ENCODE data around the gene ELP4.
A peak's percentile ranks its signal among the peaks of the same experiment; 100 is the strongest.
"Not testable (repeated sequence)": the region's sequence is repeated elsewhere in the genome, so short reads cannot be mapped to it uniquely, and the experiment has no call there.

ELP4 gene

DNA sequence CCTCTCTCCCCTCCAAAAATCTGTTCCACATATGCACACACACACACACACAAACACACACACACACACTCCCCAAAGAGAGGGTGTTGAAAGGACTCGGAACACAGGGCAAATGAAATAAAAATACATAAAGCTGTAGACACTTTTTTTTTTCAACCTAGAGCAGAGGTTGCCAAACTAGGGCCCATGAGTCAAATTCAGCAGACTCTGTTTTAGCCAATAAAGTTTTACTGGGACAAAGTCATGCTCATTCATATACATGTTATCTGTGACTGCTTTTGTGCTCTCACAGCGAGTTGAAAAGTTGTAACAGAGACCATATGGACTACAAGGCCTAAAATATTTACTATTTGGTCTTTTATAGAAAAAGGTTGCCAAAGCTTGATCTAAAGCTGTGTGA is 9.0 kb upstream of the ELP4 start:
- no peaks in the 10 kb centered on the region for H3K27me3 Mint-ChIP-seq (ENCODE audit: low read depth)
- H3K36me3 Mint-ChIP-seq (ENCODE audit: low read depth) = peaks cover 26% of the 10 kb centered on the region
- H3K9me3 Mint-ChIP-seq = peaks cover 2% of the 10 kb centered on the region
- no peak for DNase-seq (ENCODE audit: low spot score)
- H3K4me3 Mint-ChIP-seq = no peak overlapping the region
- H3K4me1 Mint-ChIP-seq (ENCODE audit: low read depth) = peaks cover 3% of the 10 kb centered on the region
- H3K27ac Mint-ChIP-seq = no peak overlapping the region

DNA sequence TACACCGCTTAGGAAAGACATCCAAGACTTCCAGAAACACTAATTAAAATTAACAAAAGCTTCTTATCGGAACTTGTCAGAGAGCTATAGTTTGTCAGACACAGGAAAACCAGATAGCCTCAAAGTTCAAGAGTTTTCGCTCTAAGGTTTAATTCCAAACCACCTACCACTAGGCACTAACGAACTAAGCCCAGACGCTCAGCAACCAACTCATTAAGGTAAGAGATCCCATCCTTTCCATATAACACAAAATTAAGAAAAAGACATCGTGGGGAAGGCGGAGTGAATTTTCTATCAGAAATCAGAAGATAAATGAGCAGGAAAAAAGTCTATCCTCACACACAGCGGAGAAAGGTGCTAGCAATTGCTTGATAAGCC is 527 bp upstream of the ELP4 start:
- H3K27ac Mint-ChIP-seq = peak overlapping the region; percentile 97
- H3K27me3 Mint-ChIP-seq (ENCODE audit: low read depth) = no peaks in the 10 kb centered on the region
- H3K4me1 Mint-ChIP-seq (ENCODE audit: low read depth) = peaks cover 27% of the 10 kb centered on the region
- H3K36me3 Mint-ChIP-seq (ENCODE audit: low read depth) = peaks cover 12% of the 10 kb centered on the region
- no peaks in the 10 kb centered on the region for H3K9me3 Mint-ChIP-seq
- peak overlapping the region; percentile 98 for H3K4me3 Mint-ChIP-seq
- DNase-seq (ENCODE audit: low spot score) = no peak

DNA sequence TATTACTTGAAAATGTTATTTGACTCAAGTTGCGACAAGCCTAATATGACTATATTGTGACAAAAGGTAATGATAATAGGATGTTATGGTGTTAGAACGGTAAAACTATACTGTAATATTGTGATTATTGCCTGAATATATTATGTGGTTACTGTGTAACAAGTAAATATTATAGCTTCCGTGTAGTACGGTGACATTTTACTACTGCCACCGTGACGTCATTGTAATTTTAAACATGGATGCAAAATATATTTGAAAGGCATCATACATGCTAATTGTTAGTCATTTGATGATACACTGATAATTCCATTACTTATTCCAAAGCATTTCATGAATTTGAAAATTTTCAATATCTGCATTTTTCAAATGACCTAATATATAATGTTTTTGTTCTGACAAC is 2.5 kb downstream of the ELP4 start:
- H3K27ac Mint-ChIP-seq = no peak overlapping the region

DNA sequence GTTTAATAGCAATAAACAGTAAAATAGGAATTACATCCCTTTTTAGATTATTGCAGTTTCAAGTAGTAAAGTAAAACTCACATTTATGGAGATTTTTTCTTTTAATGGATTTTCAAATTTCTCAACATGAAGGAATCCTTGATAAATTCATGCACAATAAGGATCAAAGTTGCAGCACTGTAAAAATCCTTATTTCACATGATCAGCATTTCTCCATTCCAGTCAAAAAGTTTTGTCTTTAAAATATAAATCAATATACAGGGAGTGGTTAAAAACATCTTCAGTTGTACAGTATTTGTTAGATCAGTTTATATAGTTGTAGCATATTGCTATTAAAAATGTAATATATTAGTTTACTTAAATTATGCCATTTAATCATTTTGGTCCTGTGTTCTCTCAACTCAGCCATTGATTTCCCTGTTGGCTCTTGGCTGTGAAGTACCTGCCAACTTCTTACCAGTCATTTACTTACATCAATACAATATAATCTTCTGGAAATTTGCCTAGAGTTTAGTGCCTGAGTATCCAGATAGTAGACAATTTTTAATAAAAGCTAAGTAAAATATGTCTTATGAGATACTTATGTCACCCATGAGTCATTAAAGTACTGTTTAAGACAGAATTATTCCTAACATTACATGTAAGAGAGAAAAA is 12.1 kb downstream of the ELP4 start:
- Mint-ChIP-seq H3K4me3 (no peak overlapping the region), H3K9me3 (no peaks in the 10 kb centered on the region), H3K27ac (no peak overlapping the region), H3K36me3 (ENCODE audit: low read depth) (no peaks in the 10 kb centered on the region), H3K4me1 (ENCODE audit: low read depth) (no peaks in the 10 kb centered on the region), H3K27me3 (ENCODE audit: low read depth) (no peaks in the 10 kb centered on the region)
- no peak for DNase-seq (ENCODE audit: low spot score)

More for the DNA sequence above, 2.5 kb downstream of the ELP4 start:
- no peak for DNase-seq (ENCODE audit: low spot score)
- no peaks in the 10 kb centered on the region for H3K9me3 Mint-ChIP-seq
- no peaks in the 10 kb centered on the region for H3K27me3 Mint-ChIP-seq (ENCODE audit: low read depth)
- H3K36me3 Mint-ChIP-seq (ENCODE audit: low read depth) = peaks cover 3% of the 10 kb centered on the region
- H3K4me3 Mint-ChIP-seq = no peak overlapping the region
- peaks cover 24% of the 10 kb centered on the region for H3K4me1 Mint-ChIP-seq (ENCODE audit: low read depth)

DNA sequence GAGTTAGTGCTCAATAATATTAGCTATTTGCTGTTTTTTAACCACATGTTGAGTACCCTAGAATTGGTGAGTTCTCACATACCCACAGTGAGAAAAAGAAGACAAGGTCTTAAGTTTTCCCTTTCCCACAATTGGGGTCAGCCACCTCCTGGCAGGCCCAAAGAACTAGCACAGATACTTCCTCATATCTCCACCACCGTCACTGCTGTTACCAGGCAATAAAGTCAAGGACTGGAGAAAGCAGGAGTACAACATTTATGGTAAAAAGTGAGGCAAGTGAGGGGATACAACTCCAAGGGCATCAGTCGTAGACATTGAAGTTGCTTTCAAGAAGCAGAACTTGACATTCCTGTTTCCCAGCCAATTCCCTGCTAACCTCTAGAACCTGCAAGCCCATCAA is 19.6 kb downstream of the ELP4 start:
- DNase-seq (ENCODE audit: low spot score) = no peak
- no peaks in the 10 kb centered on the region for H3K4me1 Mint-ChIP-seq (ENCODE audit: low read depth)
- H3K27me3 Mint-ChIP-seq (ENCODE audit: low read depth) = no peaks in the 10 kb centered on the region
- H3K9me3 Mint-ChIP-seq = no peaks in the 10 kb centered on the region
- no peak overlapping the region for H3K27ac Mint-ChIP-seq
- H3K4me3 Mint-ChIP-seq = no peak overlapping the region
- no peaks in the 10 kb centered on the region for H3K36me3 Mint-ChIP-seq (ENCODE audit: low read depth)

DNA sequence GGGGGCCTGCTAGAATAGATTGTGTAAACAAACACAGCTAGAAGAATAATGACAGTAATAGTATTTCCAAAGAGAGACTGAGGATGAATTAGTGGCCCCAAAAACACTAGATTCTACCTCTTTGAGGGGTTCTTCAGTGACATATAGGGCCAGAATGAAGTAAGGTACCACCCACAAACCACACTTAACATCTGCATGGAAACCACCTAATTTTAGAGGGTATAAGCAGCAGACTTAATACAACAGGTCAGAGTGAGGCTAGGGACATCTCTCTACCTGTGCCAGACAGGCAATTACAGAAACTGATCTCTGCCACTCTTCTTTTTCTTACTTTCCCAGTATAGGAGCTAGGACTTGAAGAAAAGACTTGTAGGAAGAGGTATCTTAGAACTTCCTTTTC is 20.1 kb downstream of the ELP4 start:
- no peak overlapping the region for H3K27ac Mint-ChIP-seq
- DNase-seq (ENCODE audit: low spot score) = no peak
- H3K27me3 Mint-ChIP-seq (ENCODE audit: low read depth) = no peaks in the 10 kb centered on the region
- no peak overlapping the region for H3K4me3 Mint-ChIP-seq
- no peaks in the 10 kb centered on the region for H3K4me1 Mint-ChIP-seq (ENCODE audit: low read depth)
- H3K36me3 Mint-ChIP-seq (ENCODE audit: low read depth) = no peaks in the 10 kb centered on the region
- H3K9me3 Mint-ChIP-seq = no peaks in the 10 kb centered on the region

DNA sequence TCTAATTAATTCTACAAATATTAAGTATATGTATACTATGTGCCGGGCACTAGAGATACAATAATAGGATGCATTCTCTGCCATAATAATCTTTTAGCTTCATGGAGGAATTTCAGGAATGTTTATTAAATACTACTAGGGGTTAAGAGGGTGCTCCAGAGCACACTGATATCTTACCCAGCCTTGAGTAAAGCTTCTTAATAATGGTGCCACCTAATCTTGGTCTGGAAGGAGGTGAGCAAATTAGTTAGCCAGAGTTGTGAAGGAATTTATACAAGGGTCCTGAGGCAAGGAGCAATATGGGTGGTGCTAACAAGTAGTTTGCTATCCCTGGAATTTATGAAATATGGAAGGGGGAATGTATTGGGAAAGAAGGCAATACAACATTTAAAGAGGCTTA is 21.7 kb downstream of the ELP4 start:
- Mint-ChIP-seq H3K4me1 (ENCODE audit: low read depth) (no peaks in the 10 kb centered on the region), H3K27ac (no peak overlapping the region), H3K4me3 (no peak overlapping the region), H3K36me3 (ENCODE audit: low read depth) (no peaks in the 10 kb centered on the region), H3K27me3 (ENCODE audit: low read depth) (no peaks in the 10 kb centered on the region), H3K9me3 (no peaks in the 10 kb centered on the region)
- no peak for DNase-seq (ENCODE audit: low spot score)

DNA sequence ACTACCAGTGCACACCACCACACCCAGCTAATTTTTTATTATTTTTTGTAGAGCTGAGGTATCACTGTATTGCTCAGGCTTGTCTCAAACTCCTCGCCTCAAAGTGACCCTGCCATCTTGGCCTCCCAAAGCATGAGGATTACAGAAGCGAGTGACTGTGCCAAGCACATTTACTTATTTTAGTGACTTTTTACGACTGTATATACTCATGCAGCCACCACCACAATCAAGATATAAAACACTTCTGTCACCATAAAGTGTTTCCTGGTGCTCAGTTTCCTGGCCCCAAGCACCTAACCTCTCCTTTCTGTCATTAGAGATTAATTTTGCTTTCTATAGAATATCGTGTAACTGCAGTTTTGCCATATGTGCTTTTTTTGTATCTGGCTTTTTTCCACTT is 25.9 kb downstream of the ELP4 start:
- Mint-ChIP-seq H3K27ac (no peak overlapping the region), H3K9me3 (no peaks in the 10 kb centered on the region), H3K27me3 (ENCODE audit: low read depth) (no peaks in the 10 kb centered on the region), H3K4me1 (ENCODE audit: low read depth) (no peaks in the 10 kb centered on the region), H3K36me3 (ENCODE audit: low read depth) (no peaks in the 10 kb centered on the region), H3K4me3 (no peak overlapping the region)
- no peak for DNase-seq (ENCODE audit: low spot score)

DNA sequence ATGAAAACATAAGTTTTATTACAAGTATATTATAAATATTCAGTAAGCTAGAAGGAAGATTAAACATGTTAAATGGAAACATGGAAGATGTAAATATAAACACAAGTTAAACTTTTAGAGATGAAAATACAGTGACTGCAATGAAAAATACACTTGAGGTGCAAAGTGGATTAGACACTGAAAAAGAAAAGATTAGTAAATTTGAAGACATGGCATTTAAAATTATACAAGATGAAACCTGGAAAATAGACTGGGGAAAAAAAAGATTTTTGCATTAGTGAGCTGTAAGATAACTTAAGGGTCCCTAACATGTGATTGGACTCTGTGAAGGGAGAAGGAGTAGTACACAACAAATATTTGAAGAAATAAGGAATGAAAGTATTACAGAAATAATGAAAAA is 33.3 kb downstream of the ELP4 start:
- Mint-ChIP-seq H3K4me3 (no peak overlapping the region), H3K36me3 (ENCODE audit: low read depth) (peaks cover 23% of the 10 kb centered on the region), H3K4me1 (ENCODE audit: low read depth) (no peaks in the 10 kb centered on the region), H3K27me3 (ENCODE audit: low read depth) (no peaks in the 10 kb centered on the region), H3K9me3 (peaks cover 17% of the 10 kb centered on the region), H3K27ac (no peak overlapping the region)
- no peak for DNase-seq (ENCODE audit: low spot score)

DNA sequence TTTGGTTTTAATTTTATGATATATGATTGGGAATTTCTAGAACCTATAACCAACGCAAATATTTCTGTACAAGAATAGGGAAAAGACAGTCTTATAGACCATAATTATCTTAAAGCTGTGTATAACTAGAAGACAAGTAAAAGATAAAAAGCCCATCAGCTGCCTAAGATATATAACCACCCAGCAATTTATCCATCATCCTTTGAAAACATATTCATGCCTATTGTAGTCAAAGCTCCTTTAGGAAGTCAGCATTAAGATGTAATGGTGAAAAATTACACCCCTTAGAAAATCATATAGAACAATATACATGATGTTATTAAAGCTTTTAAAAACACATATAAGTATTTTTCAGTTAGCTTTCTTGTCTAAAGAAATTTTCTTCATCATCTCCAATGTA is 46.4 kb downstream of the ELP4 start:
- DNase-seq (ENCODE audit: low spot score) = no peak
- Mint-ChIP-seq H3K4me1 (ENCODE audit: low read depth) (no peaks in the 10 kb centered on the region), H3K27me3 (ENCODE audit: low read depth) (no peaks in the 10 kb centered on the region), H3K27ac (no peak overlapping the region), H3K36me3 (ENCODE audit: low read depth) (no peaks in the 10 kb centered on the region), H3K4me3 (no peak overlapping the region), H3K9me3 (no peaks in the 10 kb centered on the region)

DNA sequence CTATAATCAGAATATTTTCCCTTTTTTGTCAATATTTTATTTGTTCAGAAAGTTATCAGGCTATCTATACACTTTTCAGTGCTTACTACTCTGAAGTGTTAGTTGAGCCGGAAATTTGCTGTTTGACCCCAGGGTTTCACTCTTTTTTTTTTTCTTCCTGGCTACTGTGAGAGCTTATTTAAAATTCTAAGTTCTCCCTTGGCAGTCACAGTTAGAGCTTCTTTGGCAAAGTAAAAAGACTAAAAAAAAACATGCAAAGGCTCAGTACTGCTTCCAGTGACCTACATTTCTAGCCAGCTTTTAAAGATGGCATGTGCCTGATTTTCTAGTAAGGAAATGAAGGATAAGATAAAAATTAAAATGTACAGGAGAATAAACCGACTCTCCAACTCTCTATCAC is 48.4 kb downstream of the ELP4 start:
- Mint-ChIP-seq H3K27ac (no peak overlapping the region), H3K36me3 (ENCODE audit: low read depth) (no peaks in the 10 kb centered on the region), H3K4me1 (ENCODE audit: low read depth) (no peaks in the 10 kb centered on the region), H3K4me3 (no peak overlapping the region), H3K27me3 (ENCODE audit: low read depth) (no peaks in the 10 kb centered on the region), H3K9me3 (no peaks in the 10 kb centered on the region)
- no peak for DNase-seq (ENCODE audit: low spot score)

DNA sequence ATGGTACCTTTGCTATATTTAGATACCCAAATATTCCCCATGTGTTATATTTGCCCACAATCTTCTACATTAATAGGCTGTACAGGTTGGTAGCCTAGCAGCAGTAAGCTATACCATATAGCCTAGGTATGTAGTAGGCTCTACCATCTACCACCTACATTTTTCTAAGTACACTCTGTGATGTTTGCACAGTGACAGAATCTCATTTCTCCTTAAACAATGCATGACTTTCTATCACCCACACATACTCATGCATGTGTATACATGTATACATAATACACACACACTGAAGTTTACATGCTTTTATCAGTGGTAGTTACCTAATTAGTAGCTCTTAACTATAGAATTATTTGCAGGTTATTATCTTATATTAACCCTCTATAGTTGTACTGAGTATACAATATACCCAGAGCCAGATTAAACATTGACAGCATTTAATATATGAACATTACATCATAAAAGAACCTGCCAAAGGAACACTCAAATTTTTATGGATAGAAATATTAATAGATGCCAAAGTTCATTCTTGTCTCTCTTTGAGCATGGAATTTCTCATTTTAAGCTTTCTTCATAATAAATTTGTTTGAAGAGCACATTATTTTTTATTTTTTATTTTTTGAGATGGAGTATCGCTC is 51.4 kb downstream of the ELP4 start:
- Mint-ChIP-seq H3K27ac (no peak overlapping the region), H3K9me3 (no peaks in the 10 kb centered on the region), H3K27me3 (ENCODE audit: low read depth) (no peaks in the 10 kb centered on the region), H3K4me3 (no peak overlapping the region), H3K36me3 (ENCODE audit: low read depth) (peaks cover 2% of the 10 kb centered on the region), H3K4me1 (ENCODE audit: low read depth) (no peaks in the 10 kb centered on the region)
- DNase-seq (ENCODE audit: low spot score) = no peak

DNA sequence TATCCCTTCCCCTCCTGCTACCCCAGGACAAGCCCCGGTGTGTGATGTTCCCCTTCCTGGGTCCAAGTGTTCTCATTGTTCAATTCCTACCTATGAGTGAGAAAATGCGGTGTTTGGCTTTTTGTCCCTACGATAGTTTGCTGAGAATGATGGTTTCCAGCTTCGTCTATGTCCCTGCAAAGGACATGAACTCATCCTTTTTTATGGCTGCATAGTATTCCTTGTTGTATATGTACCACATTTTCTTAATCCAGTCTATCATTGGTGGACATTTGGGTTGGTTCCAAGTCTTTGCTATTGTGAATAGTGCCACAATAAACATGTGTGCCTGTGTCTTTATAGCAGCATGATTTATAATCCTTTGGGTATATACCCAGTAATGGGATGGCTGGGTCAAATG is 55.0 kb downstream of the ELP4 start:
- H3K36me3 Mint-ChIP-seq (ENCODE audit: low read depth); H3K27me3 Mint-ChIP-seq (ENCODE audit: low read depth); H3K27ac Mint-ChIP-seq; H3K4me1 Mint-ChIP-seq (ENCODE audit: low read depth); DNase-seq (ENCODE audit: low spot score); H3K9me3 Mint-ChIP-seq; H3K4me3 Mint-ChIP-seq: not testable (repeated sequence)

DNA sequence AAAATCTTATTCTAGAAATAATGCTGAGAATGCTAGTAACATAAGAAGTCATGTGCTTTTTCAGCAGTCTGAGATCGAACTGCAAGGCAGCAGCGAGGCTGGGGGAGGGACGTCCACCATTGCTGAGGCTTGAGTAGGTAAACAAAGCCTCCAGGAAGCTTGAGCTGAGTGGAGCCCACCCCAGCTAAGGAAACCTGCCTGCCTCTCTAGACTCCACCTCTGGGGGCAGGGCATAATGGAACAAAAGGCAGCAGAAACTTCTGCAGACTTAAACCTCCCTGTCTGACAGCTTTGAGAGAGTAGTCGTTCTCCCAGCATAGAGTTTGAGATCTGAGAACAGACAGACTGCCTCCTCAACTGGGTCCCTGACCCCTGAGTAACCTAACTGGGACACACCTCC is 64.6 kb downstream of the ELP4 start:
- not testable (repeated sequence) for H3K36me3 Mint-ChIP-seq (ENCODE audit: low read depth); DNase-seq (ENCODE audit: low spot score); H3K4me1 Mint-ChIP-seq (ENCODE audit: low read depth); H3K27ac Mint-ChIP-seq; H3K27me3 Mint-ChIP-seq (ENCODE audit: low read depth); H3K4me3 Mint-ChIP-seq
- peaks cover 30% of the 10 kb centered on the region for H3K9me3 Mint-ChIP-seq

DNA sequence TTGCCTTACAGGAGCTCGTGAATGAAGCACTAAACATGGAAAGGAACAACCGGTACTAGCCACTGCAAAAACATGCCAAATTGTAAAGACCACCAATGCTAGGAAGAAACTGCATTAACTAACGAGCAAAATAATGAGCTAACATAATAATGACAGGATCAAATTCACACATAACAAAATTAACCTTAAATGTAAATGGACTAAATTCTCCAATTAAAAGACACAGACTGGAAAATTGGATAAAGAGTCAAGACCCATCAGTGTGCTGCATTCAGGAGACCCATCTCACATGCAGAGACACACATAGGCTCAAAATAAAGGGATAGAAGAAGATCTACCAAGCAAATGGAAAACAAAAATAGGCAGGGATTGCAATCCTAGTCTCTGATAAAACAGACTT is 66.2 kb downstream of the ELP4 start:
- H3K27me3 Mint-ChIP-seq (ENCODE audit: low read depth); DNase-seq (ENCODE audit: low spot score); H3K27ac Mint-ChIP-seq; H3K4me3 Mint-ChIP-seq; H3K4me1 Mint-ChIP-seq (ENCODE audit: low read depth); H3K36me3 Mint-ChIP-seq (ENCODE audit: low read depth): not testable (repeated sequence)
- H3K9me3 Mint-ChIP-seq = peaks cover 30% of the 10 kb centered on the region

All from T-helper 2 cell treated with Interferon-gamma antibody and Interleukin-4, amounts not matched to agents 5 μg/mL and 100 μg/mL, for 36 hours (primary cell).